HG03520 (cell line): ENCODE measurements around the gene GNL1.

Experiments
- ATAC-seq: cut with Tn5 transposase; IDR thresholded peaks from one replicate; pipeline ENCODE4 v1.9.1; 2021; ENCODE audit warnings: mild to moderate bottlenecking, moderate library complexity; ENCODE audit not compliant: unreplicated experiment

GNL1 gene

GRCh38 chr6:30570740-30571074 is 14.4 kb upstream of the GNL1 start:
- ATAC-seq = peak; percentile 16

- ATAC-seq = no peak
These were observed 14.0 kb upstream of the GNL1 start for GRCh38 chr6:30570263-30570662.

- ATAC-seq = no peak
These were observed 12.0 kb upstream of the GNL1 start for GRCh38 chr6:30568245-30568644.

- no peak for ATAC-seq
These were observed 9.5 kb upstream of the GNL1 start for GRCh38 chr6:30565772-30566171.

- no peak for ATAC-seq
These were observed 7.8 kb upstream of the GNL1 start for GRCh38 chr6:30564114-30564513.

GRCh38 chr6:30562470-30563425 is 6.5 kb upstream of the GNL1 start:
- ATAC-seq = no peak

- ATAC-seq = no peak
These were observed 4.6 kb upstream of the GNL1 start for GRCh38 chr6:30560930-30561329.

- ATAC-seq = no peak
These were observed 1.3 kb upstream of the GNL1 start for GRCh38 chr6:30557683-30557981.

- peak; percentile 53 for ATAC-seq
These were observed 805 bp upstream of the GNL1 start, which contains the start of gene PRR3 for GRCh38 chr6:30556906-30557682. TSS of gene PRR3 (plus strand) at chr6:30557295. CDS start at chr6:30557345, 50 bp downstream.

GRCh38 chr6:30555816-30556065 is 548 bp downstream of the GNL1 start:
- ATAC-seq = no peak

- no peak for ATAC-seq
These were observed 1.1 kb downstream of the GNL1 start for GRCh38 chr6:30554962-30555815.

- ATAC-seq = no peak
These were observed 1.9 kb downstream of the GNL1 start for GRCh38 chr6:30554404-30554803.

- no peak for ATAC-seq
These were observed 7.9 kb downstream of the GNL1 start for GRCh38 chr6:30548375-30548774.

GRCh38 chr6:30547454-30547853 is 8.8 kb downstream of the GNL1 start:
- no peak for ATAC-seq

- ATAC-seq = no peak
These were observed 11.5 kb downstream of the GNL1 start for GRCh38 chr6:30544666-30545272.

GRCh38 chr6:30543821-30544220 is 12.5 kb downstream of the GNL1 start:
- ATAC-seq = no peak

- ATAC-seq = no peak
These were observed 13.4 kb downstream of the GNL1 start for GRCh38 chr6:30542915-30543314.

- ATAC-seq = no peak
These were observed 13.9 kb downstream of the GNL1 start for GRCh38 chr6:30542404-30542725.

GRCh38 chr6:30541515-30542403 is 14.5 kb downstream of the GNL1 start:
- ATAC-seq = no peak

GRCh38 chr6:30537931-30538330 is 18.4 kb downstream of the GNL1 start:
- no peak for ATAC-seq
